Activated T-cell treated with anti-CD3 and anti-CD28 coated beads, Interleukin-2, amount 50 U/mL, for 48 hours (primary cell): Measurements from ENCODE around the gene MRGPRF.

Source experiments
- DNase-seq, 2 experiments: peaks; one replicate each; pipeline ENCODE4 v3.0.0-alpha.2; 2020

MRGPRF gene

DNA sequence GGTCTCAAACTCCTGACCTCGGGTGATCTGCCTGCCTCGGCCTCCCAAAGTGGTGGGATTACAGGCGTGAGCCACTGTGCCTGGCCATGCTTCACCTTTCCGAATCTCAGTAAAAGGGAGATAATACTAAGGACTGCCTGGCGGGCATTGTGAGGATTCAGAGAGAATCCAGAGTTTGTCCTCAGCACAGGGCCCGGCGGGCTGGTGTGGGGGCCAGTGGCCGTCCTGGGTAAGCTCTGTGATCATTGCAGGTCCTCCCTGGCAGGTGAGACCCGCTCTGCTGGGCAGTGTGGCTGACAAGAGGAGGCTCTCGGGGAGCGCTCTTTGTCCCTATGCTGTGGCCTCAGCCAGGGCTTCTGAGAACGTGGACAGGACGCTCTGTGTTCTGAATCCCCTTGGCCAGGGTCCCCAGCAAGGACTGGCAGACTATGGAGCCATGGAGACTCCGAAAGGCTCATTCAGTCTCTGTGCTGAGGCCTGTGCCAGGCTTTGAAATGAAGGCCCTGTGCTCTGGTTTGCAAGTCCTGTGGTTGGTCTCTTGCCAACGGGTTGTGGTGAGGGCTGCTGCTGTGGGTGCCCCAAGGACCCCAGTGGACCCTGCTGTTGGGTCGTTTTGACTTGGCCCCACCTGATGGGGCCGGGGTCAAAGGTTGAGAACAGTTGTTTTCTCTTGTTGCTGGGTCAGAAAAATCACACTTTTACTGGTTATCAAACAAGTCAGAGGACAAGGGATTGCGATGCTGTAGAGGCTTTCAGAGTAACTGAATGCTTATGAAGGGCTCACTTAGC is 37.7 kb upstream of the MRGPRF start:
- DNase-seq, result no peak

DNA sequence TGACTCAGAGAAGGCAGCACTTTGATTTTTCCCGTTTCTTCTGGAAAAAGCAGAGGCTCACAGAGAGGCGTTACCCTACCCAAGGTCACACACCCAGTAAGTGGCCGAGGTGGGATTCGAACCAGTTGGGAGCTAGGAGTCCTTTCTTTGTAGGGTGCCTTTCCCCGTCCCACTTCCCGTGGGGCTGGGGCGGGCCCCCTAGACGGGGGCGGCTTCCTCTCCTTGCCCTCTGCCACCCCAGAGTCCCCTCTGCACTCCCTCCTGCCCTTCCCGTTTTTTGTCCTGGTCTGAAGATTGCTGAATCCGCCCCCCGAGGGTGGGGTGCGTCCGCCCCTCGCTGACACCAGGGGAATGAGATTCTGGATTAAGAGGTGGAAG is 36.4 kb upstream of the MRGPRF start:
- peak; percentile 46 to 47 for DNase-seq

DNA sequence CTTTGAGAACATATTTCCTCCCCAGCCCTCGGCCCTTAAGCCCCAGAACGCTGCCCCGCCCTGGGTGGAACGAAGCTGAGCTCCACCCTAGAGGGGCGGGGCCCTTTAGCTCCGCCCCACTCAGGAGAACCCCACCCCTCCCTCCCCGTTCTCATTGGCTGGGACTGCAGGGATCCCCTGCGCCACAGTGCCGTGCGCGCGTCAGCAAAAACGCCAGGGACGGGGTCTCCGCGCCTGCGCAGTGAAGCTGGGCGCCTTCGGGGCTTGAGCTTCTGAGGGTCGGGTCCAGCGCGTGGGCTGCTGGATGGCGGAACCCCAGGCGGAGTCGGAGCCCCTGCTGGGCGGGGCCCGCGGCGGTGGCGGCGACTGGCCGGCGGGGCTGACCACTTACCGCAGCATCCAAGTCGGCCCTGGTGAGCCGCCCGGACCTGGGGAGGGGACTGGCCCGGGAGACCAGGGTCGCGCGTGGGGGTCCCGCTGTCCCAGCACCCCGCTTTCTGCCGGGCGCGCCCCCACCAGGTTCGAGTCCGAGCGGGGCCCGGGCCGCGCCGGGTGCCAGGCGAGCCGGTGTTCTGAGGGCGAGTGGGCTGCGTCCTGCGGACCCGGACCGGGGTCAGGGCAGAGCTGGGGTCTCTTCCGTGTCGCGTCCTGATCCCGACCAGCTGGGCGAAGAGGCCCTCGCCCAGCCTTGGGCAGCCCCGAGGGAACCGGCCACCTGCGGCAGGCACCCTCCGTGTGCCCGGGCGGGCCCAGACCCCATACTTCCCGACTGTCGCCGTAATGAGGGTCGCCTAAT is 35.8 kb upstream of the MRGPRF start, which contains the start of gene TPCN2:
TPCN2 (plus strand) TSS at position 239 of the 796 bp plus-strand sequence; CDS start at position 305, 66 bp downstream.
- peak; percentile 91 to 93 for DNase-seq

- DNase-seq, result no peak
Observed at GRCh38 chr11:69048031-69048693, 35.1 kb upstream of the MRGPRF start.

DNA sequence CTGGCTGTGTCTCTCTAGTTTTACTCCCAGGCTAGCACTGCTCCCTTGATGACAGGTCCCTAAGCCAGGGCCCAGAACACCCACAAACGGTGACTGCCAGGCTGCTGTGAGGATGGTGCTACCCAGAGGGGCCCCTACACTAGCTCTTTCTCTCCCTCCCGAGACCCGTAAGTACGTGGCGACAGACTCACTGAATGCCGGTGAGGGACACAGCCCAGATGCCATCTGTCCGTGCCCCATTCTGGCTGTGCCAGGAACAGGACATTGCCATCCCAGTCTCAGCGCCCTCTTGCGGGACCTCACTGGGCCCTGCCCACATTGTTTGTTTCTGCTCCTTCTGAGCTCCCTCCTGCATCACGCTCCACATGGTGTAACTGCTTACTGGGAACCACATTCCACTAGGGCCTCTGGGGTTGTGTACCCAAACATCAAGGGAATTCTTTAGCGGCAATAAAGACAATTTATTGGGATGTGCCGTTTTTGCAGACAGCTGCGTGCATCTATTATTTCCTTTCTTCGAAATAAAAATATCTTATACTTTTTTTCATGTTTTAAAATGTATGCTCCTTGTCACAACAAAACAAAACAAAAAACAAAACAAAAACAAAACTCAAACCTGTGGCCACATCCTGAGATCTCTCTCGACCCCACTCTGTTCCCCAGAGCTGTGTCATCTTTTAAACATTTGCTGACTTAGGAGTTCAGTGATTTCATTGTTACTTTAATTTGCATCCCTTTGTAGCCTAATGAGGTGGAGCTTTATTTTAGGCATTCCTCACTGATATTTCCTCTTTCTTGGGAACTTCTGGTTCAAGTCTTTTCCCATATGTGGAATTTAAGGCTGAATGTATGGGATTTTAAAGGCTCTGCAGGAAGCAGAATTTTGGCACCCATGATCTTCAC is 31.3 kb upstream of the MRGPRF start:
- DNase-seq, result peak in 1 of 2 experiments; percentile 47

- no peak for DNase-seq
Observed at GRCh38 chr11:69041516-69041915, 28.5 kb upstream of the MRGPRF start.

DNA sequence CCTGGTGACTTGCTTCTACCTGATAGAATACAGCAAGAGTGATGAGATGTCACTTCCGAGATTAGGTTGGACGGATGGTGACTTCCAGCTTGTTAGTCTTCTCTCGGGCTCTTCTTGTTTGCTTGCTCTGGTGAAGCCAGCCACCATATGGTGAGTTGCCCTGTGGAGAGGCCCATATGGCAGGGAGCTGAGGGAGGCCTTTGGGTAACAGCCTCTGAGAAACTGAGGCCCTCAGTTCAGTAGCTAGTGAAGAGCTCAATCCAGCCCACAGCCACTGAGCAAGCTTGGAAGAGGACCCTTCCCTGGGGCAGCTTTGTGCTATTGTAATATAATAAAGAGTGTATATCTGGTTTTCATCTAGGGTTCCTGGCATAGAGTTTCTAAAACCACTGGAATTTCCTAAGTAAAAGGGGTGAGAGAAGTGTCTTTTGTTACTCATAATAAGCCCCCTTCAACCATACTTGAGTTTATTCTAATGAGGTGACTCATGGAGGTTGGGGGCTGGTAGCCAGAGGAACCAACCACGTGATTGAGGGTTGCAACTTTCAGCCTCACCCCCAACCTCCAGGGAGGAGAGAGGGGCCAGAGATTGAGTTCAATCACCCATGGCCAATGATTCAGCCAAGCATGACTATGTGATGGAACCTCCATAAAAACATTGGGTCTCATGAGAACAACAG is 27.7 kb upstream of the MRGPRF start:
- peak; percentile 43 to 49 for DNase-seq

- no peak for DNase-seq
Observed at GRCh38 chr11:69040051-69040450, 27.0 kb upstream of the MRGPRF start.

- DNase-seq, result no peak
Observed at GRCh38 chr11:69039501-69039900, 26.5 kb upstream of the MRGPRF start.

DNA sequence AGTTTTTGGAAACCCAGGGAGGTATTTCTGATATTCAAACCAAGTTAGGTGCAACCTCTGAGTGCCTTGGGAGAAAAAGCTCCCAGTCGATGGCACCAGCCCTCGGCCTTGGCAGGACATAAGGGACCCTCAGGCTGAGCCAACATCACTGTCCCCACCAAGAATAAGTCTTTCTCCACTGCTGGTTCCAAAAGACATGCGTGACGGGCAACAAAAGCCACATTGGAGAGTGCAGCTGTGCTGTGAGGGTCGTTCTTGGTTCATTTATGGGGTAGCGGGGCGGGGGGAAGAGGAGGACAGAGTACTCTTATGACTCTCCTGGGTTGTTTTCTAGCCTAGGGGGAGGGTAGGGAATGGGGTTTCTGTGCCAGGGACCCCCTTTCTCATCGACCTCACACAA is 24.5 kb upstream of the MRGPRF start:
- DNase-seq, result no peak

- no peak for DNase-seq
Observed at GRCh38 chr11:69037074-69037473, 24.0 kb upstream of the MRGPRF start.

- DNase-seq, result no peak
Observed at GRCh38 chr11:69035946-69036340, 22.9 kb upstream of the MRGPRF start.

DNA sequence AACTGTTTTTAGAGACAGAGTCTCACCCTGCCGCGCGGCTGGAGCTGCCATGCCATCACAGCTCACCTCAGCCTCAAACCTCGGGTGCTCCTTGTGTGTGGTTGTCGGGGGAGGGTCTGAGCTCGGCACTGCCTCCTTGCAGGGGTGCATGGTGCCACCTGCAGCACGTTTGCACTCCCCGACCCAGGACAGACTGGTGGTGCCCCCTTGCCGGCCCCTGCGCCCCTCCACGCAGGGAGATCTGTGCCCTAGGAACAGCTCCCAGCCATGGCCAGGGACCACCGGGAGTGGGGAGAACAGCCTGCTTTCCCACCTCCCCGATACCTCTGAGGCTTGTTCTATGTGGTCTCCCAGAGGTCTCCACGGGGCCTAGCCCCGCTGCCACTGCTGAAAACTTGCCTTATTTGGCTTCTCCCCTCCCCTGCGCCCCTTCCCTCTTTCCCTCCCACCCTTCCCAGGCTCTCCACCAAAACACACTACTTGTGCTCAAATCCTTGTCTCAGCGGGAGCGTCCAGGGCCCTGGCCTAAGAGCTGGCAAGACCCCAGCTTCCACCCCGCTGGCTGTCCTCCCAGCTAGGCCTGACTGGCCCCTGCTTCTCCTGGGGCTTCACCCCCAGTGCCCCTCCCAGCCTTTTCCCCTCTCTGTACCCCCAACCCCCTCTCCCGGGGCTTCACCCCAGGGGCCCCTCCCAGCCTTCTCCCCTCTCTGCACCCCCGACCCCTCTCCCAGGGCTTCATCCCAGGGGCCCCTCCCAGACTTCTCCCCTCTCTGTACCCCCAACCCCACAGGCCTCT is 22.3 kb upstream of the MRGPRF start:
- no peak for DNase-seq

DNA sequence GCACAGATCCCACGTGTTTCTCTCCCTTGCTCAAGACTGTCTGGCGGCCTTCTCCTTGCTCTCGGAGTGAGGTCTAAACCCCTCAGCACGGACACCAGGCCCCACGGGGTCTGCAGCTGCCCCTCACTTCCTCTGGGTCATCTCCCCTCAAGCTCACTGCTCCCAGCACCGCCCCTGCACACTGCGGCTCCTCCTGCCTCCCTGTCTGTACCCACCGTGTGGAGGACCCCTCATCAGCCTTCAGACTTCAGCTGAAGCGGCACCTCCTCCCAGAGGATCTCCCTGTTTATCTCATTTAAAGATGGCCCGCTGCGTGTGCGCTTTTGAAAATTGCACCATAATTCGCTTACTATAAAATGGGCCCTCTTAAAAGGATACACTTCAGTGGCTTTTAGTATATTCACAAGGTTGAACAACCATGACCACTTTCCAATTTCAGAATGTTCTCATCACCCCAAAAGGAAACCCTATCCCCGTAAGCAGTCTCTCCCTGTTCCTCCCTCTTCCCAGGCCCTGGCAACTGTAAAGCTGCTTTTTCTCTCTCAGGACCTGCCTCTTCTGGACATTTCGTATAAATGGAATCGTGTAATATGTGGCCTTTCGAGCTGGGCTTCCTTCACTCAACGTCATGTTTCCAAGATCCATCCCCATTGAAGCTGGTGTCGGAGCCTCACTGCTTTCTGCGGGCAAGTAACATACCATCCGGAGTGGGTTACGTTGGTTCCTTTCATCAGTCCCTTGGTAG is 21.2 kb upstream of the MRGPRF start:
- no peak for DNase-seq

GRCh38 chr11:69033431-69033830 is 20.4 kb upstream of the MRGPRF start:
- no peak for DNase-seq

DNA sequence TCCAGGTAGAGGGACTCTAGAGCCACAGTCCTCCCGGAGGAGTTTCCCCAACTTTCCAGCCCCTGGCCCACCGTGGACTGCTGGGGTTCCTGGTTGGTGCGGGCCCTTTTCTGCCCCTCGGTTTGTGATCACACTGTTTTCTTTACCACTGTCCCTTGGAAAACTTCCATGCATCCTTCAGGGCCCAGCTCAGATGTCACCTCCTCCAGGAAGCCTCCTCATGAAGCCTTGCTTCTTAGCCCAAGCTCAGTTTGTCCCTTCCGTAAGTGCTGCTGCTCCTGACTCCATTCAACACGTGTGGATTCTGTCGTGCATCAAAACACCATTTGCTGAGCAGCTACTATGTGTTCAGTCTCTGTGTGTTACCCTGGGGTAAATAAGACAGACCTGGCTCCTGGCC is 19.8 kb upstream of the MRGPRF start:
- DNase-seq, result no peak

GRCh38 chr11:69030301-69030700 is 17.3 kb upstream of the MRGPRF start:
- DNase-seq, result no peak

- no peak for DNase-seq
Observed at GRCh38 chr11:69027704-69028372, 14.8 kb upstream of the MRGPRF start.

GRCh38 chr11:69024509-69024908 is 11.5 kb upstream of the MRGPRF start:
- DNase-seq, result no peak

DNA sequence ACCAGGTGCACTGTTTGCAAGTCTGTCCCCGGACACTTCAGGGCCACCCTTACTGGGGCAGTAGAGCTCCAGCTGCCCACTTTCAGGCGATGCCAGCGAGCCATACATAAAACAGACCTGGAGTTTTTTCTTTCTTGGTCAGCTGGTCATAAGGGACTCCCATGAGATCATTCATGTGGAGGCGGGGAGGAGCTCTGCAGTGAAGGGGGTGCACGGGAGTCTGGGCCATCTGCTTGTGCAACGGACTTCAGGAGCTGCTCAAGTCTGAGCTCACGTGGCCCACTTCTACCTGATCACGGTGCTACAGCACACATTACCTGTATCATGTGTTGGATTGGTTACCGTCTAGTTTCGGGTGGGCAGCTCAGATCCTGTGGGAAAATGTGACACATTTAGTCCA is 9.2 kb upstream of the MRGPRF start:
- DNase-seq, result no peak
